Body of pancreas (tissue), 4 donors: ENCODE results near the gene RAPGEF5. TPM values are rescaled to one million over a fixed set of nuclear protein-coding genes. Genes with fewer than 3 reads are reported as not detected.

Experiments
- ATAC-seq: fragments of 150-250 bp; one replicate; pipeline ENCODE4 v1.9.1; 2016
- DNase-seq, 4 donors: peaks; one replicate each; pipeline ENCODE4 v3.0.0-alpha.2; 2019
- H3K27ac ChIP-seq, 4 donors: fragments of 200-600 bp; sonication (generic); 1 replicate in 3 of 4; 2 replicates in 1 of 4; pipeline versions ENCODE4 v1.5.1 to v1.6.1; 2016 to 2019; ENCODE audit warnings: mild to moderate bottlenecking in 1 of 4, mixed read lengths in 1 of 4, moderate library complexity in 1 of 4
- H3K27me3 ChIP-seq, 2 donors: fragments of 200-600 bp; sonication (generic); one replicate each; pipeline ENCODE4 v1.6.0; 2016; ENCODE audit warnings: mild to moderate bottlenecking in 1 of 2
- H3K36me3 ChIP-seq, 2 donors: fragments of 200-600 bp; sonication (generic); replicated peaks in 1 of 2; 2 replicates each; pipeline ENCODE4 v1.5.1; 2016; ENCODE audit warnings: low read depth in 2 of 2; ENCODE audit not compliant: insufficient read depth in 1 of 2
- H3K4me1 ChIP-seq: fragments of 200-600 bp; sonication (generic); one replicate; pipeline ENCODE4 v1.6.0; 2016
- H3K4me3 ChIP-seq, 2 donors: fragments of 200-600 bp; sonication (generic); 1 replicate in 1 of 2; 2 replicates in 1 of 2; pipeline ENCODE4 v1.5.1; 2016 to 2019
- H3K9me3 ChIP-seq, 3 donors: fragments of 200-600 bp; sonication (generic); 1 replicate in 2 of 3; 2 replicates in 1 of 3; pipeline ENCODE4 v1.5.1; 2016
- POLR2A ChIP-seq, 3 donors: fragments of 450-650 bp; IDR thresholded peaks; one replicate each; pipeline ENCODE4 v1.6.1; 2016; ENCODE audit warnings: antibody characterized with exemption in 3 of 3, mild to moderate bottlenecking in 2 of 3
- WGBS, 2 donors: methylation state at CpG; one replicate each; pipeline ENCODE4 v1.1.5; 2017; 5-methylcytosine and 5-hydroxymethylcytosine counted together
- intact Hi-C: fragments of 100-400 bp; cut with DNase I; formaldehyde crosslinking; loops from one replicate; pipeline ENCODE4 v1.15.1; 2023
- total RNA-seq, 2 donors: library from RNA; depleted of rRNA; stranded (reverse); fragments of >200 nt; gene quantifications; one replicate each; pipeline ENCODE4 v1.1.0, GENCODE V29; 2016
- TF ChIP-seq, protein P1 (sequence below), 7 experiments: fragments of 450-650 bp in 4 of 7; fragments of 200-600 bp in 3 of 7; sonication (generic) in 3 of 7; IDR thresholded peaks; one replicate each; pipeline ENCODE4 v1.5.1; 2016 to 2019; ENCODE audit warnings: antibody characterized with exemption in 7 of 7

RAPGEF5 gene
- total RNA-seq, 2 donors from 2014 or later, result 68.0 to 151 TPM

- intact Hi-C loops, result no loop called here
- H3K9me3 ChIP-seq, result no peaks in the 10 kb centered on the region
- ATAC-seq (peak; percentile 40), DNase-seq (no peak)
- H3K27ac ChIP-seq, result peak overlapping the region in 2 of 4 donors; percentile 59 to 82
- H3K36me3 ChIP-seq, result no peaks in the 10 kb centered on the region
- H3K4me1 ChIP-seq, result peaks cover 26% of the 10 kb centered on the region
- 22 to 33% methylated on average over 2 of the region's 2 CpGs for WGBS, 2 donors
- H3K27me3 ChIP-seq, result no peaks in the 10 kb centered on the region
- no peak overlapping the region for H3K4me3 ChIP-seq
- TF ChIP-seq POLR2A (IDR thresholded peaks at IDR 0.05), result no peak
- TF ChIP-seq, protein P1, sequence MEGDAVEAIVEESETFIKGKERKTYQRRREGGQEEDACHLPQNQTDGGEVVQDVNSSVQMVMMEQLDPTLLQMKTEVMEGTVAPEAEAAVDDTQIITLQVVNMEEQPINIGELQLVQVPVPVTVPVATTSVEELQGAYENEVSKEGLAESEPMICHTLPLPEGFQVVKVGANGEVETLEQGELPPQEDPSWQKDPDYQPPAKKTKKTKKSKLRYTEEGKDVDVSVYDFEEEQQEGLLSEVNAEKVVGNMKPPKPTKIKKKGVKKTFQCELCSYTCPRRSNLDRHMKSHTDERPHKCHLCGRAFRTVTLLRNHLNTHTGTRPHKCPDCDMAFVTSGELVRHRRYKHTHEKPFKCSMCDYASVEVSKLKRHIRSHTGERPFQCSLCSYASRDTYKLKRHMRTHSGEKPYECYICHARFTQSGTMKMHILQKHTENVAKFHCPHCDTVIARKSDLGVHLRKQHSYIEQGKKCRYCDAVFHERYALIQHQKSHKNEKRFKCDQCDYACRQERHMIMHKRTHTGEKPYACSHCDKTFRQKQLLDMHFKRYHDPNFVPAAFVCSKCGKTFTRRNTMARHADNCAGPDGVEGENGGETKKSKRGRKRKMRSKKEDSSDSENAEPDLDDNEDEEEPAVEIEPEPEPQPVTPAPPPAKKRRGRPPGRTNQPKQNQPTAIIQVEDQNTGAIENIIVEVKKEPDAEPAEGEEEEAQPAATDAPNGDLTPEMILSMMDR (IDR thresholded peaks at IDR 0.05), result peak in 4 of 7 experiments; percentile 15 to 44 (median 22)
These were observed 100.3 kb downstream of the RAPGEF5 start for GRCh38 chr7:22256541-22257096.

DNA sequence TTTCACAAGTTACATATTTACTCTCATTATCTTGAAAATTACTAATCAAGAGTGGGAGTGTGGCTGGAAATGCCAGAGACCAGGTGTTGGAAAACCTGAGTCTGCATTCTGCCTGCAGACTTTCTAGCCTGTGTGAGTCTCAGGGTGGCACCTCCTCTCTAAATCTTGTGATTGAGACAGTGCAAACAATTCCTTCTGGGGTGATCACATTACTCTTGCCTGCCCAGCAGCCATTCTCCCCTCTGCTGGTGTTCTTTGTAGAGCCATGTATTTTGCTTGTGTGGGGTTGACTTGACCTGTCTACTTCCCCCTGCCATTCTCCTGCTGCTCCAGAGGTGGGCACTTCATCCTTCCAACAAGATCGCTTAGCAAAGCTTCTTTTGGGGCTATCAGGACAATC lies 101.1 kb downstream of the RAPGEF5 start:
- peak; percentile 93 for ATAC-seq
- 11 to 53% methylated on average over 1 of the region's 1 CpG for WGBS, 2 donors
- TF ChIP-seq, protein P1 (IDR thresholded peaks at IDR 0.05), result peak in 4 of 7 experiments; percentile 19 to 46 (median 34)
- peak in 1 of 3 donors; percentile 20 for TF ChIP-seq POLR2A (IDR thresholded peaks at IDR 0.05)
- intact Hi-C loops, result no loop called here
- no peaks in the 10 kb centered on the region for H3K27me3 ChIP-seq
- H3K27ac ChIP-seq, result peak overlapping the region; percentile 26 to 82 (median 57)
- DNase-seq, result peak; percentile 60 to 85 (median 74)
- no peak overlapping the region for H3K4me3 ChIP-seq
- peaks cover 31% of the 10 kb centered on the region for H3K4me1 ChIP-seq
- H3K36me3 ChIP-seq, result no peaks in the 10 kb centered on the region
- no peaks in the 10 kb centered on the region for H3K9me3 ChIP-seq

- ATAC-seq, result no peak
These were observed 101.6 kb downstream of the RAPGEF5 start for GRCh38 chr7:22255342-22255741.

GRCh38 chr7:22252936-22253536 lies 103.9 kb downstream of the RAPGEF5 start:
- Histone ChIP-seq H3K4me1 (peaks cover 31% of the 10 kb centered on the region), H3K27me3 (no peaks in the 10 kb centered on the region), H3K27ac (no peak overlapping the region), H3K36me3 (no peaks in the 10 kb centered on the region), H3K9me3 (no peaks in the 10 kb centered on the region), H3K4me3 (no peak overlapping the region)
- DNase-seq, result no peak
- TF ChIP-seq POLR2A (IDR thresholded peaks at IDR 0.05), result no peak
- TF ChIP-seq, protein P1 (IDR thresholded peaks at IDR 0.05), result no peak
- ATAC-seq, result no peak
- intact Hi-C loops, result no loop called here
- WGBS, 2 donors, result 74 to 75% methylated on average over 7 of the region's 7 CpGs

More at GRCh38 chr7:22255342-22255741, 101.6 kb downstream of the RAPGEF5 start:
- Histone ChIP-seq H3K27ac (peak overlapping the region in 3 of 4 donors; percentile 38 to 82 (median 59)), H3K4me3 (no peak overlapping the region), H3K9me3 (no peaks in the 10 kb centered on the region), H3K27me3 (no peaks in the 10 kb centered on the region), H3K4me1 (peaks cover 31% of the 10 kb centered on the region), H3K36me3 (no peaks in the 10 kb centered on the region)
- TF ChIP-seq, protein P1 (IDR thresholded peaks at IDR 0.05), result no peak
- TF ChIP-seq POLR2A (IDR thresholded peaks at IDR 0.05), result no peak
- WGBS, 2 donors, result 81 to 94% methylated on average over 1 of the region's 1 CpG
- intact Hi-C loops, result no loop called here
- peak in 2 of 4 donors; percentile 15 to 46 for DNase-seq
